ENCODE measurements around the gene CCL17. TPM values are rescaled to one million over a fixed set of nuclear protein-coding genes. Genes with fewer than 3 reads are reported as not detected.
A peak's percentile ranks its signal among the peaks of the same experiment; 100 is the strongest.

CCL17 gene
- total RNA-seq, 1 donor from 2014 or later, result not detected

DNA sequence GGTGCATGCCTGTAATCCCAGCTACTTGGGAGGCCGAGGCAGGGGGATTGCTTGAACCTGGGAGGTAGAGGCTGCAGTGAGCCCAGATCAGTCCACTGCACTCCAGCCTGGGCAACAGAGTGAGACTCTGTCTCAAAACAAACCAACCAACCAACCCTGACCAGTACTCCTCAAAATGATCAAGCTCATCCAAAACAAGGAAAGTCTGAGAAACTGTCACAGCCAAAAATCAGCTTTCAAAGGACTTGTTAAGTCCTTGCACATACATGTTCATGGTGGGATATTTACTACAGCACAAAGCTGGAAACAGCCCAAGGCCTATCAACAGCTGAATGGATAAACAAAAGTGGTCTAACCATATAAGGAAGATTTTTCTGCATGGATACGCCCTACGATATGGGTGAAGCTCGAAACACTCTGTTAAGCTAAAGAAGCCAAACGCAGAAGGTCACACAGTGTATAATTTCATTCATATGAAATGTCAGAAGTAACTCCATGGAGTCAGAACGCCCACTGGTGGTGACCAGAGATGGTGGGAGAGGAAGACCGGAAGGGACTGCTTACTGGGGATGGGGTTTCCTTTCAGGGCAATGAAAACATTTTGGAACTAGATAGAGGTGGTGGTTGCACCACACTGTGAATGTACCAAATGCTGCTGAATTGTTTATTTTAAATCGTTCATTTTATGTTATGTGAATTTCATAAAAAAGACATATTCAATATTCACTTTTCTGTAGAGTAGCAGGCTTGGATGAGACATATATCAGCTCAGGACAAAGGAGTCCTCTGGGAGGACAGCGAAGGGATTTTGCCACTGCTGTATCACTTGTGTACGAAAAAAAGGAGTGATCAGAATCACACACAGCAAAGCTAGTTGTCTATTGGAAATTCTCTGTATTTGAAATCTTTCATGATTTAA, 17.7 kb downstream of the CCL17 start:
- no peak for DNase-seq
- intact Hi-C loops (cut with micrococcal nuclease), result no loop called here
- Histone ChIP-seq H3K27ac (replicated peaks) (peak overlapping the region; percentile 56), H3K4me1 (peaks cover 49% of the 10 kb centered on the region), H3K4me3 (no peak overlapping the region), H3K9me3 (replicated peaks) (no peaks in the 10 kb centered on the region), H3K27me3 (ENCODE audit: low read depth) (no peaks in the 10 kb centered on the region), H3K36me3 (peaks cover 12% of the 10 kb centered on the region)
- TF ChIP-seq, protein P1, sequence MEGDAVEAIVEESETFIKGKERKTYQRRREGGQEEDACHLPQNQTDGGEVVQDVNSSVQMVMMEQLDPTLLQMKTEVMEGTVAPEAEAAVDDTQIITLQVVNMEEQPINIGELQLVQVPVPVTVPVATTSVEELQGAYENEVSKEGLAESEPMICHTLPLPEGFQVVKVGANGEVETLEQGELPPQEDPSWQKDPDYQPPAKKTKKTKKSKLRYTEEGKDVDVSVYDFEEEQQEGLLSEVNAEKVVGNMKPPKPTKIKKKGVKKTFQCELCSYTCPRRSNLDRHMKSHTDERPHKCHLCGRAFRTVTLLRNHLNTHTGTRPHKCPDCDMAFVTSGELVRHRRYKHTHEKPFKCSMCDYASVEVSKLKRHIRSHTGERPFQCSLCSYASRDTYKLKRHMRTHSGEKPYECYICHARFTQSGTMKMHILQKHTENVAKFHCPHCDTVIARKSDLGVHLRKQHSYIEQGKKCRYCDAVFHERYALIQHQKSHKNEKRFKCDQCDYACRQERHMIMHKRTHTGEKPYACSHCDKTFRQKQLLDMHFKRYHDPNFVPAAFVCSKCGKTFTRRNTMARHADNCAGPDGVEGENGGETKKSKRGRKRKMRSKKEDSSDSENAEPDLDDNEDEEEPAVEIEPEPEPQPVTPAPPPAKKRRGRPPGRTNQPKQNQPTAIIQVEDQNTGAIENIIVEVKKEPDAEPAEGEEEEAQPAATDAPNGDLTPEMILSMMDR (IDR thresholded peaks at IDR 0.05; ENCODE audit: borderline replicate concordance), result peak; percentile 76

DNA sequence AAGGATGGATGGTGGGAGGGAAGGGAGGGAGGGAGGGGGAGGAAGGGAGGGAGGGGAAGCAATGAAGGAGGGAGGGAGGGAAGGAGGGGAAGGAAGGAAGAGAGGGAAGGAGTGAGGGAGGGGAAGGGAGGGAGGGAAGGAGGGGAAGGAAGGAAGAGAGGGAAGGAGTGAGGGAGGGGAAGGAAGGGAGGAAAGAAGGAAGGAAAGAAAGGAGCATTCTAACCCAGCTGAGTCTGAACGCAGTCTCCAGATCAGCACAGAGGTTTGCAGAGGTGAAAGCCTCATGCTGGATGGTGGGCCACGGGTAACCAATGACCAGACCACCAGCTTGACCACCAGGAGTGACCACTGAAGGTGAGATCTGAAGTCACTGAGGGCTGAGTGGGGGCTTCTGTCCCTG, 18.6 kb downstream of the CCL17 start:
- intact Hi-C loops (cut with micrococcal nuclease), result no loop called here
- H3K4me3 ChIP-seq, result no peak overlapping the region
- peaks cover 41% of the 10 kb centered on the region for H3K4me1 ChIP-seq
- H3K27ac ChIP-seq (replicated peaks), result no peak overlapping the region
- peaks cover 19% of the 10 kb centered on the region for H3K36me3 ChIP-seq
- DNase-seq, result no peak
- TF ChIP-seq, protein P1 (IDR thresholded peaks at IDR 0.05; ENCODE audit: borderline replicate concordance), result no peak
- H3K9me3 ChIP-seq (replicated peaks), result no peaks in the 10 kb centered on the region
- no peaks in the 10 kb centered on the region for H3K27me3 ChIP-seq (ENCODE audit: low read depth)

DNA sequence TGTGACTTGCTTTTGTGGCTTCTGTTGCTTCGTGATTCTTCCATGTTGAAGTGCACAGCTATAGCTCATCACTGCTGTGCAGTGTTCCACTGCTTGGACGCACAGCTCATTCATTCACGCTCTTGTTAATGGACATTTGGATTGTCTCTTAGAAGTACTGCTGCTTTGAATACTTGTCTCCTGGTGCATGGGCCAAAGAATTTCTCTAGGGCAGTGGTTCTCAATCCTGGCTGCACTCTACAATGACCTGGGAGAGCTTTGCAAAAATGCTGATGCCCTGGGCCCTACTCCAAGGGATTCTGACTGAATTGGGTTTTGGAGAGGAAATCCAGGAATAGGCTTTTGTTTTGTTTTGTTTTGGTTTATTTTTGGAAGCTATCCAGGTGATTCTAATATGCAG, 20.0 kb downstream of the CCL17 start:
- peaks cover 26% of the 10 kb centered on the region for H3K4me1 ChIP-seq
- intact Hi-C loops (cut with micrococcal nuclease), result no loop called here
- H3K9me3 ChIP-seq (replicated peaks), result no peaks in the 10 kb centered on the region
- H3K36me3 ChIP-seq, result peaks cover 32% of the 10 kb centered on the region
- peak overlapping the region; percentile 60 for H3K27ac ChIP-seq (replicated peaks)
- H3K27me3 ChIP-seq (ENCODE audit: low read depth), result no peaks in the 10 kb centered on the region
- TF ChIP-seq, protein P1 (IDR thresholded peaks at IDR 0.05; ENCODE audit: borderline replicate concordance), result no peak
- no peak overlapping the region for H3K4me3 ChIP-seq
- no peak for DNase-seq

DNA sequence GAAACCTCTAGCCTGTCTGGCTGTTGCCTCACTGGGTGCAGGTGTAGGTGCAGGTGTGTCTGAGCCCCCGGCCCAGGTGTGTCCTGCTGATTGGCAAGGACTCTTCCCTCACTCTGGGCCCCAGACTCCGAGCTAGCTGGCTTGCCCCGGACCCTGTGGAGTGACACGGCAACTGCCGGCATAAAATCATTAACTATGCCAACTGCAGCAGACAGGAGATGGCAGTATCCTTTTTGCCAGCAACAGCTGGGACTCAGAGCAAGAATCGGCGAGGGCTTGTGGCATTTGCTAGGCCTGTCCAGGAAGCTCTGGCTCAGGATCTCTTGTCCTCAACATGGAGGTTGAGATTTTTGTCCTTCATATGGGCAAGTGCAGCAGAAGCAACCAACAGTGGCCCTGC, 21.8 kb downstream of the CCL17 start:
- DNase-seq, result no peak
- Histone ChIP-seq H3K4me3 (no peak overlapping the region), H3K9me3 (replicated peaks) (no peaks in the 10 kb centered on the region), H3K27me3 (ENCODE audit: low read depth) (no peaks in the 10 kb centered on the region), H3K27ac (replicated peaks) (no peak overlapping the region), H3K36me3 (peaks cover 50% of the 10 kb centered on the region), H3K4me1 (peaks cover 24% of the 10 kb centered on the region)
- TF ChIP-seq, protein P1 (IDR thresholded peaks at IDR 0.05; ENCODE audit: borderline replicate concordance), result no peak
- intact Hi-C loops (cut with micrococcal nuclease), result no loop called here

DNA sequence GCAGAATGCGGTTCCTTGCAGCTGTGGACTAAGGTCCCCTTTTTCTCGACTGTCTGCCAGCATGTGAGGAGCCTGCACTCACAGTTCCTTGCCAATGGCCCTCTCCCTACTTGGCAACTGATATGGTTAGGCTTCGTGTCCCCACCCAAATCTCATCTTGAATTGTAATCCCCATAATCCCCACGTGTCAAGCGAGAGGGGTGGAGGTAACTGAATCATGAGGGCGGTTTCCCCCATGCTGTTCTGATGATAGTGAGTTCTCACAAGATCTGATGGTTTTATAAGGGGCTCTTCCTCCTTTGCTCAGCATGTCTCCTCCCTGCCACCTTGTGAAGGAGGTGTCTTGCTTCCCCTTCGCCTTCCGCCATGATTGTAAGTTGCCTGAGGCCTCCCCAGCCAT, 22.7 kb downstream of the CCL17 start:
- Histone ChIP-seq H3K27ac (replicated peaks) (no peak overlapping the region), H3K4me3 (no peak overlapping the region), H3K9me3 (replicated peaks) (no peaks in the 10 kb centered on the region), H3K4me1 (peaks cover 17% of the 10 kb centered on the region), H3K36me3 (peaks cover 59% of the 10 kb centered on the region), H3K27me3 (ENCODE audit: low read depth) (no peaks in the 10 kb centered on the region)
- TF ChIP-seq, protein P1 (IDR thresholded peaks at IDR 0.05; ENCODE audit: borderline replicate concordance), result no peak
- intact Hi-C loops (cut with micrococcal nuclease), result no loop called here
- DNase-seq, result no peak

Measured in left ventricle myocardium inferior (tissue), 1 donor.